GM21528 (cell line): ENCODE results near the gene C3orf85.
"Not testable (repeated sequence)": the region's sequence is repeated elsewhere in the genome, so short reads cannot be mapped to it uniquely, and the experiment has no call there.

Experiments used
- ATAC-seq: cut with Tn5 transposase; IDR thresholded peaks from one replicate; pipeline ENCODE4 v1.9.1; 2021; ENCODE audit warnings: mild to moderate bottlenecking, moderate library complexity; ENCODE audit not compliant: unreplicated experiment, low FRiP score

C3orf85 gene

DNA sequence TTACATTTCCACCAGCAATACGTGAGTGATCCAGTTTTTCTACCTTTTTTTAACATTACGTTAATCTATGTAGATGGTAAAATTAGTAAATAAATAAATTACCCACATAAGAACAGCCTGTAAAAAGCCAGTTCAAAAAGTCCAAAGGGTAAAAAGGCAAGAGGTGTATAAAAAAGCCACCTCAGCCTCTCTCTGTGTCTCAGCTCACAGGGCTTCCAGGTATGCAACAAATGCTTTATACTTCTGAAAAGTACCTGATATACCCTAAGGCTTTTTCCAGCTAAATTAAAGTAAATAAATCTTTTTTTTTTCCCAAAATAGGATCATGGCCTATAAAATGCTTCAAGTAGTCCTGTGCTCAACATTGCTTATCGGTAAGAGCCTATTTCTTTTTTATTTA lies at the start of gene C3orf85:
C3orf85 (plus strand) TSS at position 197 of the 400 bp plus-strand sequence; CDS start at position 326, 129 bp downstream.
- no peak for ATAC-seq

DNA sequence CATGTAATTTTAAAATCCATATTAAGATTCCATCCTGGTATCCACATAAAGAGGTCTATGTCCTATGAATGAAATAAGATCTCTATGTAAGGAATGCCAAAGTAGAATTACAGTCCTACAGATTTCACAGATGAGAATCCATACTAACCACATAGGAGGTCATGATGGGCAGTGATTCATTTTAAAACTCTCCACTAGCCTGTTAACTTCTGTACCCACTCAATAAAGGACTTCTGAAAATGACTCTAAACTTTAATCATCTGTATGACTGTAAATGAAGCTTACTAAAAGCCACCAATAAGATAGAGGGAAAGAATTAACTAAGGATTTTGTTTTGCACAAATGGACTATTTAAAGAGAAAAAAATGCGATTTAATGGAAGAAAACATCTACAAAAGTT lies 47.3 kb upstream of the C3orf85 start:
- ATAC-seq = no peak

DNA sequence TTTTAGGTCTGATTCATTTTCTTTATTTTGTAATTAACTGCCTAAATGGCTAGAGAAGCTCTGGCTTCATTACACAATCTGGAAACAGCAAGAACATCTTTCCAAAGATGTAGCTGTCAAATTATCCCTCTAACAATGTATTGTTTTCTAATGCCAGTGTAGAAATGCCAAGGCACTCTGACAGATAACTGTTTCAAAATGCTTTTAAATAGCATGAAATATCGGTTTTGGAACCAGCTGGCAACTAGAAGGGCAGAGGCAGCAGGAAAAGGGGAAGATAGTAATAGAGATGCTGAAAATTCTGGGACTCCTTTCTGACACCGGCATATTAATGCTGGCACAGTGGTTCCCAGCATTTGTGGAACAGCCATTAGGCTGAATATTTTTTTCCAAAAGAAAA lies 44.7 kb upstream of the C3orf85 start:
- no peak for ATAC-seq

DNA sequence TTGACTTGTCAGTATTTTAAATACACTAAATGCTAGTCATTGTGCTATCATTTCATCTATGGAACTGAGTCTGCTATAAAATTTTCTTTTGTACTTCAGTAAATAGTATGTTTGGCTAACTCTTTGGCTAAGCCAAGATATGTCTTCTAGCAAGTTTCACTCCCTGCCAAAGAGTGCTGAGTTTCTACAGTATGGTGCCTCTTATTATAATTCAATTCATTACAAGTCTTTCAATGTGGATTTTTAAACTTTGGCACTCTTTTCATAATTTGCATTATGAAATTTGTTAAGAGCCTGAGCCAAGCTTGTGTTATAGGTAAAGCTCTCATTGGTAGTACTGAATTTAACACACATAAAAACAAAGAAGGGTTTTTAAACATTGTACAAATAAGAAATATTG lies 43.0 kb upstream of the C3orf85 start:
- no peak for ATAC-seq

DNA sequence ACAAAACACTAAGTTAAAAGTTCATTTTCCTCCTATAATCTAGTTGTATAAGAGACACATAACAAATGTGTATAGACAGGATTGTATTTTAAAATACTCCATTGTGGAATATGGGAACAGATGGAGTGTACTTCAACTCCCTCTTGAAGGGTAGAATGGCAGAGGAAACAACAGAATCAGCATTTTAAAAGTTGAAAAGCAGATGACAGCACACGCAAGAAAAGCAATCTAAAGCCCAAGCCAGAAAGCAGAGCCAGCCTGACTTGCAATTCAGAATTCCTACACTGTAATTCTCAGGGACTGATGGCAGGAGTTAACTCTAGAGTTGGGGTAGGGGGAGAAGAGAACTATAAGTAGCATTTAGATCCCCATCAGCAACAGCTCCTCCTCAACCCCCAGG lies 41.4 kb upstream of the C3orf85 start:
- ATAC-seq = no peak

DNA sequence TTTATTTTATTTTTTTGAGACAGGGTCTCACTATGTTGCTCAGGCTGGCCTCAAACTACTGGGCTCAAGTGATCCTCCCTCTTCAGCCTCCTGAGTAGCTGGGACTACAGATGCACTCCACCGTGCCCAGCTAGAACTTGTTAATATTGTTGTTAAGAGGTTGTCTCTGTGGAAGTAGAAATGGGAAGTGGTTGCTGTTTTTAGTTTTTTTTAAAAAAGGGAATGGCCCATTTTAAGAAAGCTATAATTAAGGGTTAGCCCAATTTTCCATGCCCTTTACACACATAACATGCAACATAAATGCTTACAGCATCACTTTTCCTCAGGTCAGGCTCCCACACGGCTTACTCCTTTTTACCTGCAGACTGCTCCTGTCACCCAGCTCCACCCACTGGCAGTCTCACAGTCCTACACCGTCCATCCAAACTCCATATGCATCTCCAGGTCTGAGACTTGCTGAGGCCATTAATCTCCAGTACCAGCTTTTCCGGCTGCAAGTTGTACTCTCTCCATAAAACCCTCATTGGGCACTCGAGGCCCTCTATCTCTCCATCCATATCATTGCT lies 38.4 kb upstream of the C3orf85 start:
- no peak for ATAC-seq

DNA sequence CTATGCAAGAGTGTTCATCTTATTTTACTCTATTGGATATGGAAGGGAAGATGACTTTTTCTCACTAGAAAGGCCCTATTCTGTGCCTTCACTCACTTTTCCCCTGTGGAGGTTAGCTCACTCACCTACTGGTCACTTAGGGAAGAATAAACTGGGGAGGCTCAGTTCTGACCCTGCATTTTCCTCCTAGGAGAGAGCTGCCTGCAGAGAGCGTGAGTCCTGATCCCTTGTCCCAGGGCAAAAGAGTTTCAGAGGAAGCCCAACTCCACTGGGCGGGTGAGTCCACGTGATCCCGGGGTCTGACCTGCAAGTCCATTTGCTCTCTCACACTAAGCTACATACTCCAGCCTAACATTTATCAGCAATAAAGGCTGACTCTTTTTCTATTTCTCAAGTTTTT lies 26.9 kb upstream of the C3orf85 start:
- no peak for ATAC-seq

DNA sequence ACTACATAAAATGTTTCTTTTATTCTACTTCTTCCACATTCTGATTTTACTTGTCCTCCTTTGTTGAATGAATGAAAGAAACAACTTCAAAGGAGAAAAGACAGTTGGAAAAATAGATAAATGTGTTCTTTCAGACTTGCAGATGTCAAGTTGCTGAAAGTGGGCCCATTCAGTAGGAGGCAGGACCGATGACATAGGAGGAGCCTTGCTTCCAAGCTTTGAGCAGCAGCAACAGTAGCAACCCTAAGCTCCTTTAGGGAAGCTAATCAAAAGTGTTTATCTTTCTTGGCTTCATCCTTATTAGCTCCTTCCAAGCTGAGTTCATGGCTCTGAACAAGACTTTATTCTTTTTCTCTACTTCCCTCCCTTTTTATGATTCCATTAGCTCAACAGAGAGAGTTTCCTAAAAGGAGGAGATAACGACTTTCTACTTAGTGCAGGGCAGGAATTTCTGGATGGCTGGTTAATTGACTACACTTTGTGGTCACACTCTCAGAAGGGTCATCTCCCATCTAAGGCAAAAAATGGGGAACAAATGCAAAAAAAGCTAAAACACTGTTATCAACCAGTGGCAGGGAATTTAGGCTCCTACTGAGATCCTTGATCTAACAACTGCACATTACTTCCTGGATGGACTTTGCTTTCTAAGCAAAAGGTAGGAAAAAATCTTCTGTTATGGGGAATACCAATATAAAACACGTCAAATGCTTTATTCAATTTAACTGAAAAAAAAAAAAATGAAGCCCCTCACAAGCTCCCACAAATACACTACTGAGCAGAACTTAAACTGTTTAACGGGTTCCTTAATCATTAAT lies 23.4 kb upstream of the C3orf85 start:
- no peak for ATAC-seq

GRCh38 chr3:109114746-109115145 lies 21.8 kb upstream of the C3orf85 start:
- ATAC-seq = no peak

DNA sequence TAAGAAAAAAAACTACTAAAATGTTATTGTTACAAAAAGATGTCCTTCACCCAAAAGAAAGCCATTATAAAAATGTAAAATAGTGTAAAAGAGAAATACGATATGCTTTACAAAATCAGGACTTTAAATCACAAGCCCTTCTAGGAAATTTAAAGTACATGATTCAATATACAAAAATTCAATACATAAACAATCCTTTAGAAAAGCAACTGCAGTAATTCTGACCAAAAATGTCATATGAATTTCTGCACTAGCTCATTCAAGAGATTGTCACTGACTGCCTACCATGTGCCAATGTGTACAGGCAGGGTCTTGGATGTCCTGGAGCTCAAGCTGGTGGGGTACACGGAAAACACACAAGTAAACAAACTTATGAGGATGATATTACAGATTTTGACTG lies 21.1 kb upstream of the C3orf85 start:
- ATAC-seq = no peak

DNA sequence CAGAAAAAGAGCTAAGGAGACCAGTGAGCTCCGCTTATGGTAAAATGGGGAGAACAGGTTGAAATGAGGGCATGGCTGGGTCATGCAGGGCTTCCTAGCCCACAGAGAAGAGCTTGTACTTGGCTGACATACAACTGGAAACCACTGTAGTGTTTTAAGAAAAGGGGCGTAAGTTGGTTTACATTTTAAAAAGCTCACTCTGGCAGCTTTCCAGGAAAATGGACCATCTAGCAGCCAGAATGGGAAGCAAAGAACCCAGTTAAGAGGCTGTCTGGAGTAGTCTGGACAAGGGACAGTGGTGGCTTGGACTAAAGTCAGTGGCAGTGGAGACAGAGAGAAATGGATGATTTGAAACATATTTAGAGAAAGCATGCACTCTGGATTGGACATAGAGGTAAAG lies 20.5 kb upstream of the C3orf85 start:
- ATAC-seq = no peak

DNA sequence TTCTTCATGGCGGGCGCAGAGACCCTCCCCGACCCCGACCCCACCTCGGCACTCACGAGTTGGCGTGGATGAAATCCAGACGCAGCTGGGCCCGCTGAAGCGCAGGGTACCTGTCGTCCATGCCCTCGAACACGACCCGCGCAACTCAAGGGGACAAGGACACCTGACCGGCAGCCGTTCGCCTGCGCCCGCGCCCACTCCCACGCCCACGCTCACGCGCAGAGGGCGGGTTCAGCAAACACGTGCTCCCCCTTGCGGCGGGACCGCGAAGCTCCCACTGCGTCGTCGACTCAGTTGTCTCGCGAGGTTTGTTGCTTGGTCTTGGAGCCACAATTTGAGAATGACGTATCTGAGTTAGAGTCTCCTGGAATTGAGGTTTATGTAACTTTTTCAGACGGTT lies 18.6 kb upstream of the C3orf85 start, which contains the start of gene MORC1:
MORC1 (minus strand) TSS at position 196 of the 400 bp plus-strand sequence; CDS start at position 121, 75 bp downstream.
- ATAC-seq = no peak

DNA sequence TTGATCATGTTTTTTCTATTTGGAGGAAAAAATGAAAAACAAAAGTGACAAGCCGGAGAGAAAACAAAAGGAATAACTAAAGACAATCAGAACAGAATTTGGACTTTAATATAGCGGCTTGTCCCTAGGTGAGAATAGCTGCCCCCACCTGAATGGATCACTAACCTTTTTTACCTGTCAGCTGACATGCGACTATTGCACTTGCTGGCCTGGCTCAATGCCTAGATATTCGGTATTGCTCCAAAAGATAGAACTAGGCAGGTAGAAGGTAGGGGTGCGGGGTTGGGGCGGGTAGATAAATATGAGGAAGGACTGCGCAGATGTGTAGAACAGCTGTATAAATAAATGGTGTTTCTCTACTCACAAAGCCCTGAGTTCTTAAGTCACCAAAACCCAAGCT lies 17.9 kb upstream of the C3orf85 start:
- no peak for ATAC-seq

GRCh38 chr3:109122690-109123089 lies 13.8 kb upstream of the C3orf85 start:
- ATAC-seq = no peak

GRCh38 chr3:109125902-109126301 lies 10.6 kb upstream of the C3orf85 start:
- ATAC-seq = no peak

DNA sequence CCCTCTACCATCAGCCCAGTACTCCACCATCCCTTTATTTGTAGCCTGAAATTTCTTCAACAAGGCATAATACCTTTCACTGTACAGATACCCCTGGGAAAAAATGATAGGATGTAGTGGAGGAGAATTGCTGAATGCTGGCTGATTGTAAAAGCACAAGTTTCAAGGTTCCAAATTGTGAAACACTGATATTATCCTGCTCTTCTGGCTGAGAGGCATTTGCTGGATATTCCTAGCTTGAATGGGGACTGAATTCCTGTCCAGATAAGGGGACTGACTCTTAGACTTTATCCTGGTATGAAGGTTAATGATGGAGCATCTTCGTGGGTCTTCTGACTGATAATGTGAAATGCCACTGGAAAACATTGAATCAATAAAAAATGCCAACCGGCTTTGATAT lies 9.0 kb upstream of the C3orf85 start:
- ATAC-seq = no peak

DNA sequence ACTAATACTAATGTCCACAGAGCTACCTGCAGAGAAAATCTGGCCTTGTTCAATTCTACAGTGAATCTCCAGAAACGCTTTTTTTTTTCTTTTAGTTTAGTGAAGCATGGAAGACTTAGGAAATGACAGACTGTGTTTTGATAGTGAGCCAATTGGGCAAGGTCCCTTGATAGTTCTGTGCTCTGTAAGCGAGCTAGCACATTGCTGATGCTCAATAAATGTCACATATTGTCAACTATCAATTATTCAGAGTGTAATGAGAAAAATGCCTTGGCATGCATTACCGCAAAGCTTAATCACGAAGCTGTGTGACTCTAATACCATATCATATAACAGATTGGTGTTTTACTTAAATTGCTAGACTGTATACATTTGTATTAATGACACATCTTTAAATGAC lies 5.2 kb upstream of the C3orf85 start:
- ATAC-seq = no peak

GRCh38 chr3:109132801-109133473 lies 3.6 kb upstream of the C3orf85 start:
- ATAC-seq = no peak

GRCh38 chr3:109133474-109133816 lies 3.1 kb upstream of the C3orf85 start:
- not testable (repeated sequence) for ATAC-seq

DNA sequence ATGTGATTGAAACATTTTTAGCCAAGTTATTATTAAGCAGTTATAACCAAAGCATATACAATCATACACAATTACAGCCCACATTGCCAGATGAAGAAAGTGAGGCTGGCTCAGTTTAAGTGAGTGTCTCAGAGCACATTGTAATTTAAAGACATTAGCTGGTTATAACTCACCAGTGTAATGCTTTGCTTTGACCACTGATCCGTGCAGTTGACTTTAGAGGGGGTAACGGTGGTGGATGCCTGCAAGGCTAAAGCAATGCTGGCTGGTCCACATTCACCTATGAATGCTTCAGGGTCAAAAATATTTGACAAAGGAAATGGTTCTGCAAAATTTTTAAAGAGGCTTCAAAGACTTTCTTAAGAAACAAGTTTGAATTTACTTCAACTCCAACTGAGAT lies 1.2 kb downstream of the C3orf85 start:
- ATAC-seq = no peak

DNA sequence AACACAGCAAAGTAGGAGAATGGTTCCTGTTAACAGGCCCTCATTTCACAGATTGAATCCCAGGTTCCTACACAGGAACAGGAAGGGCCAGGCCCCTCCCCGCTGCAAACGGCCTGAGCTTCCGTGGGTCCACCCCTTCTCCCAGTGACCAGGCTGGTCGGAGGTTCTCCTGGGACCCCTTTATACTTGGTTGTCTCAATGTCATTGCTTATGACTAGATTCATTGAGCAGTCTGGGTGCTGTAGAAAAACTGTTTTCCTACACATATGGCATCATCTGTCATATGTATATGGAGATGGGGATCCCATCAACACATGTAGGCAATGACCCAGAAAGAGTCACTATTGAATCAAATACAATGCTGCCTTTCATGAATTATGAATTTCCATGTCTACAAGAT lies 3.8 kb downstream of the C3orf85 start:
- ATAC-seq = no peak

DNA sequence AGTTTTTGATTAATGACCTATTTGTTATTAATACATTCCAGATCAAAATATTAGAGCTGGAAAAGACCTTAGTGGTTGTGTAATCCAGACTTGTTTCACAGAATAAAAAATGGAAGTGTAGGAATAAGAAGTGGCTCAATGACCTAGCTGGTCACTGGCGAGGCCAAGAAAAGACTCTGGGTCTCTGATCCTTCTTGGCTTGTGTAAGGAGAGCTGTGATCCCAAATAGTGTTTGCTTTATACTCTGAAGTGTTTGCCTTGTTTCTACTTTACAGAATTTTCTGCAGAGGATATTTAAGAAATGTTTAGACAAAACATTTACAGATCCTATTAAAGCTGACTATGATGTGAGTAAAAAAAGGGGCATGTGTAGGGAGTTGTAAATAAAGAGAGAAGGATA lies 7.1 kb downstream of the C3orf85 start:
- ATAC-seq = no peak
